ENCODE measurements around the gene SH3GL2. TPM values are rescaled to one million over a fixed set of nuclear protein-coding genes. Genes with fewer than 3 reads are reported as not detected.

The SH3GL2 gene
- total RNA-seq, 2 donors from 2014 or later = not detected

- no peak for DNase-seq (ENCODE audit: low spot score in 2 of 2)
- peaks cover 9 to 11% of the 10 kb centered on the region in 2 donors for H3K9me3 Mint-ChIP-seq
- H3K27ac Mint-ChIP-seq = no peak overlapping the region
- no peak for ATAC-seq
- H3K36me3 Mint-ChIP-seq = no peaks in the 10 kb centered on the region
These were observed 51.7 kb downstream of the SH3GL2 start for GRCh38 chr9:17630531-17630949.

- ATAC-seq (no peak), DNase-seq (ENCODE audit: low spot score in 2 of 2) (no peak)
- H3K36me3 Mint-ChIP-seq = no peaks in the 10 kb centered on the region
- H3K9me3 Mint-ChIP-seq = peaks cover 9 to 11% of the 10 kb centered on the region in 2 donors
- no peak overlapping the region for H3K27ac Mint-ChIP-seq
These were observed 52.5 kb downstream of the SH3GL2 start for GRCh38 chr9:17631396-17631795.

GRCh38 chr9:17632994-17633393 is 54.1 kb downstream of the SH3GL2 start:
- ATAC-seq (no peak), DNase-seq (ENCODE audit: low spot score in 2 of 2) (no peak)
- Mint-ChIP-seq H3K36me3 (no peaks in the 10 kb centered on the region), H3K9me3 (peaks cover 9 to 11% of the 10 kb centered on the region in 2 donors), H3K27ac (no peak overlapping the region)

GRCh38 chr9:17635115-17635890 is 56.4 kb downstream of the SH3GL2 start:
- Mint-ChIP-seq H3K36me3 (no peaks in the 10 kb centered on the region), H3K9me3 (peaks cover 9 to 11% of the 10 kb centered on the region in 2 donors), H3K27ac (no peak overlapping the region)
- DNase-seq (ENCODE audit: low spot score in 2 of 2) (no peak), ATAC-seq (no peak)

GRCh38 chr9:17636349-17636748 is 57.5 kb downstream of the SH3GL2 start:
- Mint-ChIP-seq H3K27ac (no peak overlapping the region), H3K9me3 (peaks cover 6 to 8% of the 10 kb centered on the region in 2 donors), H3K36me3 (no peaks in the 10 kb centered on the region)
- DNase-seq (ENCODE audit: low spot score in 2 of 2) (no peak), ATAC-seq (no peak)

GRCh38 chr9:17636821-17637220 is 58.0 kb downstream of the SH3GL2 start:
- DNase-seq (ENCODE audit: low spot score in 2 of 2) (no peak), ATAC-seq (no peak)
- no peak overlapping the region for H3K27ac Mint-ChIP-seq
- H3K9me3 Mint-ChIP-seq = peaks cover 6 to 8% of the 10 kb centered on the region in 2 donors
- no peaks in the 10 kb centered on the region for H3K36me3 Mint-ChIP-seq

GRCh38 chr9:17637229-17637628 is 58.4 kb downstream of the SH3GL2 start:
- H3K9me3 Mint-ChIP-seq = peaks cover 6 to 8% of the 10 kb centered on the region in 2 donors
- DNase-seq (ENCODE audit: low spot score in 2 of 2) = no peak
- H3K27ac Mint-ChIP-seq = no peak overlapping the region
- H3K36me3 Mint-ChIP-seq = no peaks in the 10 kb centered on the region
- no peak for ATAC-seq

- ATAC-seq (no peak), DNase-seq (ENCODE audit: low spot score in 2 of 2) (no peak)
- H3K9me3 Mint-ChIP-seq = peaks cover 16 to 28% of the 10 kb centered on the region in 2 donors
- H3K27ac Mint-ChIP-seq = no peak overlapping the region
- H3K36me3 Mint-ChIP-seq = peaks cover 0 to 9% of the 10 kb centered on the region in 2 donors
These were observed 69.7 kb downstream of the SH3GL2 start for GRCh38 chr9:17648516-17648915.

- no peak overlapping the region for H3K27ac Mint-ChIP-seq
- ATAC-seq = no peak
These were observed 72.9 kb downstream of the SH3GL2 start for GRCh38 chr9:17651725-17652124.

GRCh38 chr9:17653947-17654465 is 75.1 kb downstream of the SH3GL2 start:
- DNase-seq (ENCODE audit: low spot score in 2 of 2) = no peak
- Mint-ChIP-seq H3K36me3 (no peaks in the 10 kb centered on the region), H3K27ac (no peak overlapping the region), H3K9me3 (peaks cover 0 to 8% of the 10 kb centered on the region in 2 donors)
- no peak for ATAC-seq

More at GRCh38 chr9:17651725-17652124, 72.9 kb downstream of the SH3GL2 start:
- Mint-ChIP-seq H3K9me3 (peaks cover 0 to 8% of the 10 kb centered on the region in 2 donors), H3K36me3 (no peaks in the 10 kb centered on the region)
- DNase-seq (ENCODE audit: low spot score in 2 of 2) = no peak

- no peak for DNase-seq (ENCODE audit: low spot score in 2 of 2)
- Mint-ChIP-seq H3K36me3 (no peaks in the 10 kb centered on the region), H3K27ac (no peak overlapping the region), H3K9me3 (peaks cover 0 to 4% of the 10 kb centered on the region in 2 donors)
- no peak for ATAC-seq
These were observed 78.0 kb downstream of the SH3GL2 start for GRCh38 chr9:17656889-17657288.

- no peak overlapping the region for H3K27ac Mint-ChIP-seq
- DNase-seq (ENCODE audit: low spot score in 2 of 2) = no peak
- ATAC-seq = no peak
- H3K9me3 Mint-ChIP-seq = peaks cover 0 to 4% of the 10 kb centered on the region in 2 donors
- no peaks in the 10 kb centered on the region for H3K36me3 Mint-ChIP-seq
These were observed 79.4 kb downstream of the SH3GL2 start for GRCh38 chr9:17658237-17658636.

- DNase-seq (ENCODE audit: low spot score in 2 of 2) = no peak
- ATAC-seq = no peak
- H3K27ac Mint-ChIP-seq = no peak overlapping the region
- peaks cover 3% of the 10 kb centered on the region in 2 donors for H3K9me3 Mint-ChIP-seq
- H3K36me3 Mint-ChIP-seq = no peaks in the 10 kb centered on the region
These were observed 81.3 kb downstream of the SH3GL2 start for GRCh38 chr9:17660158-17660557.

- no peak for DNase-seq (ENCODE audit: low spot score in 2 of 2)
- no peak for ATAC-seq
- Mint-ChIP-seq H3K9me3 (peaks cover 10 to 12% of the 10 kb centered on the region in 2 donors), H3K36me3 (no peaks in the 10 kb centered on the region), H3K27ac (no peak overlapping the region)
These were observed 86.6 kb downstream of the SH3GL2 start for GRCh38 chr9:17665450-17665849.

GRCh38 chr9:17669206-17669605 is 90.3 kb downstream of the SH3GL2 start:
- Mint-ChIP-seq H3K36me3 (peaks cover 0 to 6% of the 10 kb centered on the region in 2 donors), H3K27ac (no peak overlapping the region), H3K9me3 (peaks cover 16 to 23% of the 10 kb centered on the region in 2 donors)
- no peak for DNase-seq (ENCODE audit: low spot score in 2 of 2)
- no peak for ATAC-seq

GRCh38 chr9:17682684-17683083 is 103.8 kb downstream of the SH3GL2 start:
- Mint-ChIP-seq H3K9me3 (peaks cover 13 to 32% of the 10 kb centered on the region in 2 donors), H3K27ac (no peak overlapping the region), H3K36me3 (peaks cover 6 to 16% of the 10 kb centered on the region in 2 donors)
- no peak for ATAC-seq
- DNase-seq (ENCODE audit: low spot score in 2 of 2) = no peak

GRCh38 chr9:17688834-17689233 is 110.0 kb downstream of the SH3GL2 start:
- Mint-ChIP-seq H3K27ac (no peak overlapping the region), H3K36me3 (no peaks in the 10 kb centered on the region), H3K9me3 (peaks cover 11 to 14% of the 10 kb centered on the region in 2 donors)
- no peak for ATAC-seq
- no peak for DNase-seq (ENCODE audit: low spot score in 2 of 2)

- no peak for ATAC-seq
- Mint-ChIP-seq H3K36me3 (no peaks in the 10 kb centered on the region), H3K9me3 (peaks cover under 1 to 3% of the 10 kb centered on the region in 2 donors), H3K27ac (no peak overlapping the region)
- DNase-seq (ENCODE audit: low spot score in 2 of 2) = no peak
These were observed 115.5 kb downstream of the SH3GL2 start for GRCh38 chr9:17694336-17694735.

Measured in activated naive CD4-positive, alpha-beta T cell treated with anti-CD3 and anti-CD28 coated beads, Interleukin-2, amount 50 U/mL, for 72 hours (primary cell).